Measurements from ENCODE around the gene L3MBTL2. TPM values are rescaled to one million over a fixed set of nuclear protein-coding genes. Genes with fewer than 3 reads are reported as not detected.

The L3MBTL2 gene
- total RNA-seq, 1 experiment from 2014 or later: 27.0 TPM

- CTCF ChIA-PET: no interaction called here
- H3K27ac Mint-ChIP-seq (ENCODE audit: unreplicated experiment): no peak overlapping the region
- peaks cover 26% of the 10 kb centered on the region for H3K36me3 Mint-ChIP-seq (ENCODE audit: insufficient read depth, unreplicated experiment)
- intact Hi-C loops (cut with micrococcal nuclease; ENCODE audit: unreplicated experiment): no loop called here
- peaks cover 2% of the 10 kb centered on the region for H3K9me3 Mint-ChIP-seq (ENCODE audit: low read depth, unreplicated experiment)
- DNase-seq: no peak
- no peak for TF ChIP-seq CTCF (IDR thresholded peaks at IDR 0.05; ENCODE audit: unreplicated experiment)
- BruUV-seq (replicated peaks): no TSS peak
- no peak overlapping the region for H3K4me3 Mint-ChIP-seq (ENCODE audit: low read depth, unreplicated experiment)
- H3K27me3 Mint-ChIP-seq (ENCODE audit: unreplicated experiment): no peaks in the 10 kb centered on the region
- peaks cover 8% of the 10 kb centered on the region for H3K4me1 Mint-ChIP-seq (ENCODE audit: low read depth, unreplicated experiment)
These were observed 10.8 kb downstream of the L3MBTL2 start for GRCh38 chr22:41215926-41216325.

GRCh38 chr22:41216984-41217383 is 11.9 kb downstream of the L3MBTL2 start:
- no peak overlapping the region for H3K27ac Mint-ChIP-seq (ENCODE audit: unreplicated experiment)
- TF ChIP-seq CTCF (IDR thresholded peaks at IDR 0.05; ENCODE audit: unreplicated experiment): no peak
- no peak overlapping the region for H3K4me3 Mint-ChIP-seq (ENCODE audit: low read depth, unreplicated experiment)
- intact Hi-C loops (cut with micrococcal nuclease; ENCODE audit: unreplicated experiment): no loop called here
- peaks cover 2% of the 10 kb centered on the region for H3K9me3 Mint-ChIP-seq (ENCODE audit: low read depth, unreplicated experiment)
- CTCF ChIA-PET: no interaction called here
- peaks cover 31% of the 10 kb centered on the region for H3K36me3 Mint-ChIP-seq (ENCODE audit: insufficient read depth, unreplicated experiment)
- peaks cover 8% of the 10 kb centered on the region for H3K4me1 Mint-ChIP-seq (ENCODE audit: low read depth, unreplicated experiment)
- no TSS peak for BruUV-seq (replicated peaks)
- no peak for DNase-seq
- no peaks in the 10 kb centered on the region for H3K27me3 Mint-ChIP-seq (ENCODE audit: unreplicated experiment)

GRCh38 chr22:41217553-41218157 is 12.5 kb downstream of the L3MBTL2 start:
- Mint-ChIP-seq H3K36me3 (ENCODE audit: insufficient read depth, unreplicated experiment) (peaks cover 31% of the 10 kb centered on the region), H3K27ac (ENCODE audit: unreplicated experiment) (no peak overlapping the region)
- CTCF ChIA-PET: no interaction called here

GRCh38 chr22:41222846-41223507 is 17.9 kb downstream of the L3MBTL2 start:
- H3K36me3 Mint-ChIP-seq (ENCODE audit: insufficient read depth, unreplicated experiment): peaks cover 47% of the 10 kb centered on the region

More at GRCh38 chr22:41217553-41218157, 12.5 kb downstream of the L3MBTL2 start:
- no peak overlapping the region for H3K4me3 Mint-ChIP-seq (ENCODE audit: low read depth, unreplicated experiment)
- H3K9me3 Mint-ChIP-seq (ENCODE audit: low read depth, unreplicated experiment): peaks cover 2% of the 10 kb centered on the region
- H3K4me1 Mint-ChIP-seq (ENCODE audit: low read depth, unreplicated experiment): peaks cover 8% of the 10 kb centered on the region
- no peak for TF ChIP-seq CTCF (IDR thresholded peaks at IDR 0.05; ENCODE audit: unreplicated experiment)
- no peaks in the 10 kb centered on the region for H3K27me3 Mint-ChIP-seq (ENCODE audit: unreplicated experiment)
- DNase-seq: no peak
- BruUV-seq (replicated peaks): no TSS peak
- intact Hi-C loops (cut with micrococcal nuclease; ENCODE audit: unreplicated experiment): no loop called here

More at GRCh38 chr22:41222846-41223507, 17.9 kb downstream of the L3MBTL2 start:
- no peaks in the 10 kb centered on the region for H3K27me3 Mint-ChIP-seq (ENCODE audit: unreplicated experiment)
- CTCF ChIA-PET: interaction anchor here (0.6 kb wide), 2 partner anchors 15 to 51 kb away, joined by 3 to 6 read pairs; no protein-coding TSS in a partner anchor
- DNase-seq: no peak
- no peaks in the 10 kb centered on the region for H3K4me1 Mint-ChIP-seq (ENCODE audit: low read depth, unreplicated experiment)
- no TSS peak for BruUV-seq (replicated peaks)
- no peak overlapping the region for H3K27ac Mint-ChIP-seq (ENCODE audit: unreplicated experiment)
- H3K4me3 Mint-ChIP-seq (ENCODE audit: low read depth, unreplicated experiment): no peak overlapping the region
- H3K9me3 Mint-ChIP-seq (ENCODE audit: low read depth, unreplicated experiment): no peaks in the 10 kb centered on the region
- intact Hi-C loops (cut with micrococcal nuclease; ENCODE audit: unreplicated experiment): no loop called here
- no peak for TF ChIP-seq CTCF (IDR thresholded peaks at IDR 0.05; ENCODE audit: unreplicated experiment)
